Endothelial cell of umbilical vein (primary cell): Measurements from ENCODE around the gene BZW2.

Experiments
- CTCF ChIP-seq, 2 donors: IDR thresholded peaks; 1 replicate in 1 of 2; 2 replicates in 1 of 2; pipeline ENCODE4 v1.5.1; 2011; ENCODE audit warnings: low read length in 2 of 2, mild to moderate bottlenecking in 2 of 2, moderate library complexity in 2 of 2, control low read depth in 1 of 2, inconsistent platforms in 1 of 2, low read depth in 1 of 2; ENCODE audit not compliant: insufficient read depth in 1 of 2; ENCODE audit errors: extremely low read depth in 1 of 2
- EZH2 ChIP-seq: IDR thresholded peaks from 2 replicates; pipeline ENCODE4 v1.6.1; 2012; ENCODE audit warnings: borderline replicate concordance, low read depth, mild to moderate bottlenecking, moderate library complexity, low read length, inconsistent platforms; ENCODE audit not compliant: severe bottlenecking
- GATA2 ChIP-seq: IDR thresholded peaks from 2 replicates; pipeline ENCODE4 v1.7.0; 2011; ENCODE audit warnings: low read depth, mild to moderate bottlenecking, moderate library complexity, mixed read lengths, low read length; ENCODE audit not compliant: insufficient read length, insufficient read depth
- POLR2A ChIP-seq: IDR thresholded peaks from 2 replicates; pipeline ENCODE4 v1.6.1; 2012; ENCODE audit warnings: low read depth, mild to moderate bottlenecking, control low read depth, low read length
- POLR2AphosphoS5 ChIP-seq: IDR thresholded peaks from 2 replicates; pipeline ENCODE4 v1.6.1; 2012; ENCODE audit warnings: low read depth, mild to moderate bottlenecking, control low read depth, low read length, moderate library complexity; ENCODE audit not compliant: insufficient read depth

- no peak for TF ChIP-seq CTCF (IDR thresholded peaks at IDR 0.05; ENCODE audit: extremely low read depth in 1 of 2, insufficient read depth in 1 of 2, low read depth in 1 of 2, low read length in 2 of 2)
- no peak for TF ChIP-seq POLR2A
- TF ChIP-seq GATA2 = no peak
- no peak for TF ChIP-seq POLR2AphosphoS5
- TF ChIP-seq EZH2 = no peak
Observed at GRCh38 chr7:16616122-16616521, 29.9 kb upstream of the BZW2 start.
